Tibial nerve (tissue), 4 donors: ENCODE measurements around the gene DBNDD1. TPM values are rescaled to one million over a fixed set of nuclear protein-coding genes. Genes with fewer than 3 reads are reported as not detected.

Experiments
- DNase-seq, 2 donors: peaks; one replicate each; pipeline ENCODE4 v3.0.0-alpha.2; 2019; ENCODE audit warnings: low spot score in 2 of 2
- H3K27ac ChIP-seq, 4 donors: fragments of 200-600 bp; sonication (generic) in 3 of 4; one replicate each; pipeline ENCODE4 v1.5.1; 2017 to 2019; ENCODE audit warnings: mild to moderate bottlenecking in 1 of 4
- H3K27me3 ChIP-seq, 2 donors: fragments of 200-600 bp; sonication (generic) in 1 of 2; one replicate each; pipeline versions ENCODE4 v1.5.1 to v1.6.0; 2017 to 2019
- H3K36me3 ChIP-seq, 3 donors: fragments of 200-600 bp; sonication (generic); one replicate each; pipeline ENCODE4 v1.5.1; 2018 to 2019
- H3K4me1 ChIP-seq, 4 donors: fragments of 200-600 bp; sonication (generic) in 3 of 4; one replicate each; pipeline ENCODE4 v1.5.1; 2017 to 2019
- H3K4me3 ChIP-seq, 4 donors: fragments of 200-600 bp; sonication (generic) in 3 of 4; one replicate each; pipeline ENCODE4 v1.5.1; 2017 to 2019; ENCODE audit warnings: mild to moderate bottlenecking in 1 of 4, moderate library complexity in 1 of 4
- H3K9me3 ChIP-seq, 4 donors: fragments of 200-600 bp; sonication (generic) in 3 of 4; one replicate each; pipeline ENCODE4 v1.5.1; 2017 to 2019
- CTCF ChIP-seq, 5 experiments: fragments of 200-600 bp in 3 of 5; fragments of 450-650 bp in 2 of 5; sonication (generic) in 3 of 5; IDR thresholded peaks; one replicate each; pipeline ENCODE4 v1.5.1; 2016 to 2019; ENCODE audit warnings: antibody characterized with exemption in 5 of 5, mild to moderate bottlenecking in 3 of 5, moderate library complexity in 2 of 5
- EP300 ChIP-seq, 2 donors: sonication (generic); formaldehyde crosslinking; IDR thresholded peaks; one replicate each; pipeline ENCODE4 v1.6.1; 2017; ENCODE audit warnings: antibody characterized with exemption in 2 of 2, mild to moderate bottlenecking in 1 of 2
- POLR2A ChIP-seq, 2 donors: fragments of 450-650 bp; IDR thresholded peaks; one replicate each; pipeline ENCODE4 v1.6.1; 2017; ENCODE audit warnings: antibody characterized with exemption in 2 of 2, mild to moderate bottlenecking in 2 of 2, moderate library complexity in 2 of 2
- WGBS, 2 donors: methylation state at CpG; one replicate each; pipeline ENCODE4 v1.1.5; 2018; 5-methylcytosine and 5-hydroxymethylcytosine counted together
- total RNA-seq, 4 donors: library from RNA; depleted of rRNA; stranded (reverse); fragments of >200 nt; gene quantifications; one replicate each; pipeline ENCODE4 v1.1.0, GENCODE V29; 2016

DBNDD1 gene
- total RNA-seq, 4 donors from 2014 or later: 0.42 to 2.6 (median 1.3) TPM

GRCh38 chr16:90054554-90054953, 35.3 kb upstream of the DBNDD1 start:
- H3K9me3 ChIP-seq: peaks cover 0 to 16% (median 2%) of the 10 kb centered on the region in 4 donors
- WGBS, 2 donors: 45 to 55% methylated on average over 4 of the region's 4 CpGs
- no peak overlapping the region for H3K27ac ChIP-seq
- no peaks in the 10 kb centered on the region for H3K4me1 ChIP-seq
- no peak for DNase-seq
- no peaks in the 10 kb centered on the region for H3K36me3 ChIP-seq
- H3K4me3 ChIP-seq: no peak overlapping the region
- TF ChIP-seq CTCF (IDR thresholded peaks at IDR 0.05) (no peak), EP300 (IDR thresholded peaks at IDR 0.05) (no peak), POLR2A (IDR thresholded peaks at IDR 0.05) (no peak)
- no peaks in the 10 kb centered on the region for H3K27me3 ChIP-seq

- 54 to 62% methylated on average over 1 of the region's 1 CpG for WGBS, 2 donors
- Histone ChIP-seq H3K27ac (no peak overlapping the region), H3K9me3 (peaks cover 0 to 16% (median 2%) of the 10 kb centered on the region in 4 donors), H3K36me3 (no peaks in the 10 kb centered on the region), H3K27me3 (no peaks in the 10 kb centered on the region), H3K4me1 (no peaks in the 10 kb centered on the region), H3K4me3 (no peak overlapping the region)
- no peak for DNase-seq
- TF ChIP-seq POLR2A (IDR thresholded peaks at IDR 0.05): no peak
- TF ChIP-seq EP300 (IDR thresholded peaks at IDR 0.05): no peak
- TF ChIP-seq CTCF (IDR thresholded peaks at IDR 0.05): no peak
Measured at GRCh38 chr16:90053902-90054500, 34.7 kb upstream of the DBNDD1 start.

GRCh38 chr16:90050969-90051368, 31.7 kb upstream of the DBNDD1 start:
- no peak for TF ChIP-seq EP300 (IDR thresholded peaks at IDR 0.05)
- no peak for TF ChIP-seq POLR2A (IDR thresholded peaks at IDR 0.05)
- no peak for TF ChIP-seq CTCF (IDR thresholded peaks at IDR 0.05)
- Histone ChIP-seq H3K27me3 (peaks cover 0 to 5% of the 10 kb centered on the region in 2 donors), H3K4me3 (no peak overlapping the region), H3K9me3 (peaks cover 0 to 16% (median 2%) of the 10 kb centered on the region in 4 donors), H3K27ac (no peak overlapping the region), H3K36me3 (no peaks in the 10 kb centered on the region), H3K4me1 (peaks cover 0 to 20% (median 11%) of the 10 kb centered on the region in 4 donors)
- 84% methylated on average over 10 of the region's 10 CpGs for WGBS, 2 donors
- no peak for DNase-seq

GRCh38 chr16:90048737-90049330, 29.6 kb upstream of the DBNDD1 start:
- H3K4me1 ChIP-seq: peaks cover 0 to 20% (median 11%) of the 10 kb centered on the region in 4 donors
- DNase-seq: no peak

More at GRCh38 chr16:90048737-90049330, 29.6 kb upstream of the DBNDD1 start:
- WGBS, 2 donors: 82 to 83% methylated on average over 19 of the region's 19 CpGs
- Histone ChIP-seq H3K27me3 (peaks cover 0 to 5% of the 10 kb centered on the region in 2 donors), H3K27ac (no peak overlapping the region), H3K9me3 (peaks cover 0 to 2% (median 0%) of the 10 kb centered on the region in 4 donors), H3K36me3 (no peaks in the 10 kb centered on the region), H3K4me3 (no peak overlapping the region)
- TF ChIP-seq EP300 (IDR thresholded peaks at IDR 0.05) (no peak), POLR2A (IDR thresholded peaks at IDR 0.05) (no peak), CTCF (IDR thresholded peaks at IDR 0.05) (no peak)
